GM19455 (cell line): ENCODE data around the gene NKAIN4.
"Not testable (repeated sequence)": the region's sequence is repeated elsewhere in the genome, so short reads cannot be mapped to it uniquely, and the experiment has no call there.

Source experiments
- ATAC-seq: cut with Tn5 transposase; IDR thresholded peaks from one replicate; pipeline ENCODE4 v1.9.1; 2021; ENCODE audit not compliant: unreplicated experiment

The NKAIN4 gene

GRCh38 chr20:63238514-63239125 lies 15.6 kb downstream of the NKAIN4 start:
- no peak for ATAC-seq

DNA sequence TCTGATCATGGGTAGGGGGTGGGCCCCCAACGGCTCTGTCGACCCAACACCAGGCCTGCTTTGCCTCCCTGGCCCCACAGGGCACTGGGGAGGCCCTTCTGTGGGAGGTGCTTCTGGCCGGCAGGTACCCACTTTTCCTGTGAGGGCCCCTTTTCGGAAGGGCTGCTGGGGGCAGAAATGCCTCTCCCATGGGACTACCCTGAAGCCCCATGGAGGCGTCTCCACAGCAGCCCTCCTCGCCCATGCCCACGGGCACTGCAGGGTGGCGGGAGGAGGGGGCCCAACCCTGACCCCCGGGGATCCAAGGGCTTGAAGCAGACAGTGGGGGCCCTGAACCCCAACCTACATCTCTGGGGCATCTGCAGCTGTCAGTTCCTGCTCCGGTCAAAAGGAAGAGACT lies 16.2 kb downstream of the NKAIN4 start:
- no peak for ATAC-seq

- no peak for ATAC-seq
These were observed 18.0 kb downstream of the NKAIN4 start for GRCh38 chr20:63236116-63236837.

DNA sequence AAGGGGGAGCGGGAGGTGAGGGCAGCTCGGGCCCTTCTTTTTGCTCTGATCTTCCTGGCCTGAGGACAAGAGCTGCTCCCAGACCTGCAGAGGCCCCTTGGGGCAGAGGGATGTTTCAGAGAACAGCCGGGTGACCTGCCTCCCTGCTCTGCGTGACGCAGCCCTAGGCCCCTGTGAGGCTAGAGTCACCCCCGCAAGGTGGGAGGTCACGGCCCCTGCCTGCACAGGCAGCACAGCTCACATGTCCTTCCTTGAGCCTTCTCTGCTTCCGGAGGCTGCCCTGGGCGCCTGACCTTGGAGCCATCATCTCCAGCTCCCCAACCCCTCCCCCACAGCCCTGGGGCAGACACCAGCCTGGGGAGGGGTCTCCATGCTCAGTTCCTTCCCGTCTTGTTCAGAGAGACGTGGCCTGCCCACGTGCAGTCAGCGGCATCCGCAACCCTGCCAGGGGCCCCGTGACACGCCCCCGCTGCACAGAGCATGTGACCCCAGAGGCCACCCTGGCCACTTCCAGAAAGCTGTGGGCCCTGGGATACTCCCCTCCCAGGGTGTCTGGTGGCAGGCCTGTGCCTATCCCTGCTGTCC lies 18.8 kb downstream of the NKAIN4 start, which contains the start of gene BIRC7:
Gene BIRC7 (plus strand): TSS at position 507 of the 585 bp plus-strand sequence. CDS start 192 bp downstream, outside the sequence.
- no peak for ATAC-seq

DNA sequence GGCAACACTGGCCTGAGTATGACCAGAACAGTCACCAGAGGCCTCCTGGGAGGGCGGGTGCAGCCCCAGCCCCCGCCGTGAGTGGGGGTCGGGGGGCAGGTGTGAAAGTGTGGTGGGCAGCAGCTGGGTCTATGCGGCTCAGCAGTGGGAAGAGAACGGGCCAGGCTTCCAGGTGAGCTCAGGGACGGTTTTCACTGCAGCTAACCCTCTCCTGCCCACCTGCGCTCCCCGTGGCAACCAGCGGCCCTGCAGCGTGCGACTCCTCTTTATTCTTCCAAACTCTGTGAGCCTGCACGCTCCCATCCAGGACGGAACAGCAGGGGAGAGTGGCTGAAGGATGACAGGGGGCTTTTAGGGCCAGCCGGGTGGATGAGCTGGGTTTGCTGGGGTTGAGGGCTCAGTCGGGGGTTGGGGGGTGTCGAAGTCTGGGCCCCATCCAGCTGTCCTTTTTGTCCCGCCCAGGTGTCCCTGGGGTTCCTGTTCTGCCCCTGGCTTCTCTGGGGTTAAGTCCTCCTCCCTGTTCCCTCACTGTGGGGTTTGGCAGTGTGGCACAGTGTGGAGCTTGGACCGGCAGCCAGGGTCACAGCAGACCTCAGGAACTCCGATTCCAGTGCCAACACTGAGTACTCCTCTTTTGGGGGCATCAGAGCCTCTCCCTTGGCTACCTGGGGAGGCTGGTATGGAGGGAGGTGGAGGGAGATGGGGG lies 19.4 kb downstream of the NKAIN4 start:
- no peak for ATAC-seq

GRCh38 chr20:63233924-63234323 lies 20.3 kb downstream of the NKAIN4 start:
- no peak for ATAC-seq

GRCh38 chr20:63233061-63233344 lies 21.3 kb downstream of the NKAIN4 start:
- ATAC-seq, result no peak

DNA sequence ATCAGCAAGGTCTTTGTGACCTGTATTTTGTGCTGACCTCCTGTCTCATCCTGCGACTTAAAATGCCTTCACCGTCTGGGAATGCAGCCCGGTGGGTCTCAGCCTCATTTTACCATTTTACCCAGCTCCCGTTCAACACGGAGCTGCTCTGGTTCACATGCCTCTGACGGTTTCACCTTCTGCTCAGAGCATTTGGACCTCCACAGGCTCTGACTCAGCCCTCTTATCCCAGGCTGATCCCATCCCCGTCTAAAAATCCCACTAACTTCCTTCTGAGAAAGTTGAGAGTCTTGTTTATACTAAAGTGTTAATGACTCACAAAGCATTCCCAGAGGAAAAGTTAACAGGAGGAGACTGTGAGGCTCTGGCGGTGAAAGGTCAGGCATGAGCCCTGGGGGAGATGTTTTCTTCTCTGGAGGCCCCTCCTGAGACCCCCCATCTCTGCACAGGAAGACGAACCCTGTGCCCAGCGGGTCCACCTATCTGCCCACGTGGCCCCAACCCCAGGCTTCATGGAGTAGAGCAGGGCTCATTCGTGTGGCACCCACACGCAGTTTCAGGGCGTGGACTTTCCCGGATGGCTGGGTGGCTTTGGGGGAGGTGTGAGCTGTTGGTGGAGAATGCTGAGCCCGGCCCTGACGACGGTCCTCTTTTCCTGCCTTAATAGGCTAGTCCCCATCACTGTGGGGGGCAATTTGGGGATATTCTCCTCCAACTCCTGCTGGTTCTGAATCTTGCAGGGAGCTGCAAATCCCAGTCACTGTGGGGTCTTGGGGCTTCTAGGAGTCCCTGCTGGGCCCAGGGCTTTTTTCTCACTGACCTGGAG lies 21.8 kb downstream of the NKAIN4 start:
- ATAC-seq, result no peak

DNA sequence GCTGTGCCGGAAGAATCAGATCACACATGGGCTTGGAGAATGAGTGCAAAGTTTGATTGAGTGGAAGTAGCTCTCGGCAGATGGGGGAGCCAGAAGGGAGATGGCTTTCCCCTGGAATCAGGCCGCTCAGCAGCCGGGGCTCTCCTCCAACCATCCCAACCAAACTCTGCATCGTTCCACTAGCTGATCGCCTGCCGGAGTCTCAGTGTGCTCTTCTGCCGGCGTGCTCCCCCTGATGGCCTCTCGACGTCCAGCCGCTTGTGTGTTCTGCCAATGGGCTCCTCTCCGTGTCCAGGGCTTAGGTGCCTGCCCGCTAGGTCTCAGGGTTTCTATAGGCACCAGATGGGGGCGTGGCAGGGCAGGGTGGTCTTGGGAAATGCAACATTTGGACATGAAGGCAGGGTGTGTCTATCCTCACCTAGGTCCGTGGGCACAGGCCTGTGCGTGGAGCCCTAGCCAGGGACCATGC lies 23.4 kb downstream of the NKAIN4 start:
- ATAC-seq, result no peak

GRCh38 chr20:63228806-63229205 lies 25.5 kb downstream of the NKAIN4 start:
- no peak for ATAC-seq

GRCh38 chr20:63227260-63227659 lies 27.0 kb downstream of the NKAIN4 start:
- no peak for ATAC-seq

DNA sequence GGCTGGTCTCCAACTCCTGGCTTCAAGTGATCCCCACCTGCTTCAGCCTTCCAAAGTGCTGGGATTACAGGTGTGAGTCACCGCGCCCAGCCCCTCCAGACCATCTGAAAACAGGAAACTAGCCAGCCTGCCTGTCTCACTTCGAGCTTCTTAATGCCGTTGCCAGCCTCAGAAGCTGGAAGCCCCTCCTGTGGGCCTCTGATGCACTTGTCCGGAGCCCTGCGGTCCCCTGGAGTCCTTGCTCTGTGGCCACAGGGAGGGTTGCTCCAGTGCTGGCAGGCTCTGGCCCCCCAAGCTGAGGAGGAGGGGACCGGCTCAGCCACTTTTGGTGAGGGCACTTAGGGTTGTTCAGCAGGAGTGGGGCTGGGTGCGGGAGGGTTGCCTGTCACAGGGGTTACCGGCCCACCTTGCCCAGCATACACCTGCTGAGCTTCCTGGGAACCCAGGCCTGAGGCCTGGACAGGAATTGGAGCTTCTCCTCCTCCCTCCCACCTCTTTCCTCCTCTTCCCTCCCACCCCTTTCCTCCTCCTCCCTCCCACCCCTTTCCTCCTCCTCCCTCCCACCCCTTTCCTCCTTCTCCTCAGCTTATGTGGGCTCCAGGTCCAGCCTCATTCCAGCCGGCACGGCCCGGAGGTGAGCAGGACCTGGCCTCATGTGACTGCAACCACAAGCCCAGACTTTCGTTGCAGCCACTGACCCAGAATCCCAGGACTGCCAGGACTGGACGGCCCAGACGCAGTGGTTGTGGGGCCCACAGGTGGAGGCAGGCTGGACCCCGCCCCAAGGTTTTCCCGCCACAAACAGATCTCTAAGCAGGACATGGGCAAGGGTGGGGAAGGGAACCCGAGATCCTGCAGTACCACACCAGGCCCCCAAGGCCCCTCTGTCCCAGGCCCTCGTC lies 28.0 kb downstream of the NKAIN4 start:
- no peak for ATAC-seq

- no peak for ATAC-seq
These were observed 29.2 kb downstream of the NKAIN4 start for GRCh38 chr20:63225082-63225454.

GRCh38 chr20:63224412-63225081 lies 29.7 kb downstream of the NKAIN4 start:
- no peak for ATAC-seq

- no peak for ATAC-seq
These were observed 30.4 kb downstream of the NKAIN4 start for GRCh38 chr20:63223826-63224207.

- no peak for ATAC-seq
These were observed 31.0 kb downstream of the NKAIN4 start for GRCh38 chr20:63223121-63223825.

- ATAC-seq, result no peak
These were observed 31.7 kb downstream of the NKAIN4 start for GRCh38 chr20:63222541-63222940.

DNA sequence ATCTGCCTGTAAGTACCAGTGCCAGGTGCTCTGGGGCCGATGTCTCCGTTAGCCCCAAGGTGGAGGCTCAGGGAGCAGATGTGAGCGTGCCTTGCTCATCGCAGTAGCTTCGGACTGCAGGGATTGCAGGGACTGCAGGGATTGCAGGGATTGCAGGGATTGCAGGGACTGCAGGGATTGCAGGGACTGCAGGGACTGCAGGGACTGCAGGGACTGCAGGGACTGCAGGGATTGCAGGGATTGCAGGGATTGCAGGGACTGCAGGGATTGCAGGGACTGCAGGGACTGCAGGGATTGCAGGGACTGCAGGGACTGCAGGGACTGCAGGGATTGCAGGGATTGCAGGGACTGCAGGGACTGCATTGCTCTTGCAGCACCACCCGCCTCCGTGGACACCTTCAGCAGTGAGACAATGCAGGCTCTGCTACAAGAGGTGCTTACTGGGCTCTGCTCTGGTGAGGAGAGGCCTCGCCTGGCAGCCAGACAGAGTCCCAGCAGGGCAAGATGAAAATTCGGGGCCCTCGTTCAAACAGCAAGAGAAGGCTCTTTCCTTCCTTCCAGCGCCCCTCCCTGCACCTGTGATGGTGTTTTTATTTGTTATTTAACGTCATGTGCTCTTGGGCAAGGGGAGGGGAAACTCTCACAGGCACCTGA lies 32.7 kb downstream of the NKAIN4 start:
- not testable (repeated sequence) for ATAC-seq
